Astrocyte (in vitro differentiated cells and primary cell): ENCODE results near the gene NTM. TPM values are rescaled to one million over a fixed set of nuclear protein-coding genes. Genes with fewer than 3 reads are reported as not detected.

Experiments used
- DNase-seq: peaks from one replicate; pipeline ENCODE4 v3.0.0-alpha.2; 2010; ENCODE audit warnings: low read depth
- FAIRE-seq: peaks from 2 replicates; lab custom pipeline; 2011; peaks lifted over from hg19 to GRCh38; lab: Jason Lieb, UNC
- H2AFZ ChIP-seq: 2 replicates; pipeline ENCODE4 v1.6.0; 2012; ENCODE audit warnings: low read depth, low read length, inconsistent platforms
- H3K27ac ChIP-seq: 2 replicates; pipeline ENCODE4 v1.5.1; 2011; ENCODE audit warnings: low read depth, low read length, inconsistent platforms
- H3K27me3 ChIP-seq: 2 replicates; pipeline ENCODE4 v1.6.0; 2011; ENCODE audit warnings: low read length, inconsistent platforms; ENCODE audit not compliant: insufficient read depth
- H3K36me3 ChIP-seq: 2 replicates; pipeline ENCODE4 v1.5.1; 2011; ENCODE audit warnings: low read length, inconsistent platforms; ENCODE audit not compliant: insufficient read depth
- H3K4me1 ChIP-seq: 2 replicates; pipeline ENCODE4 v1.5.1; 2011; ENCODE audit warnings: low read length, inconsistent platforms; ENCODE audit not compliant: insufficient read depth
- H3K4me2 ChIP-seq: 2 replicates; pipeline ENCODE4 v1.6.0; 2012; ENCODE audit warnings: low read length, inconsistent platforms
- H3K4me3 ChIP-seq: 2 replicates; pipeline ENCODE4 v1.5.1; 2011; ENCODE audit warnings: low read depth, mild to moderate bottlenecking, low read length, inconsistent platforms; ENCODE audit not compliant: insufficient read depth
- H3K79me2 ChIP-seq: 2 replicates; pipeline ENCODE4 v1.6.0; 2012; ENCODE audit warnings: mild to moderate bottlenecking, low read length, inconsistent platforms; ENCODE audit not compliant: insufficient read depth
- H3K9ac ChIP-seq: 2 replicates; pipeline ENCODE4 v1.6.0; 2012; ENCODE audit warnings: mild to moderate bottlenecking, low read length, inconsistent platforms
- H3K9me3 ChIP-seq: 2 replicates; pipeline ENCODE4 v1.5.1; 2012; ENCODE audit warnings: low read depth, mild to moderate bottlenecking, low read length, inconsistent platforms; ENCODE audit not compliant: insufficient read depth
- H4K20me1 ChIP-seq: 2 replicates; pipeline ENCODE4 v1.6.0; 2012; ENCODE audit warnings: low read length, inconsistent platforms; ENCODE audit not compliant: insufficient read depth
- H3K27ac Mint-ChIP-seq: one replicate; pipeline ENCODE4 v1.8.0; 2021; ENCODE audit warnings: mild to moderate bottlenecking, mixed read lengths; ENCODE audit not compliant: unreplicated experiment
- H3K27me3 Mint-ChIP-seq: one replicate; pipeline ENCODE4 v1.8.0; 2021; ENCODE audit warnings: low read depth, mixed read lengths; ENCODE audit not compliant: unreplicated experiment
- H3K36me3 Mint-ChIP-seq: one replicate; pipeline ENCODE4 v1.8.0; 2021; ENCODE audit warnings: low read depth, mixed read lengths; ENCODE audit not compliant: unreplicated experiment
- H3K4me1 Mint-ChIP-seq: one replicate; pipeline ENCODE4 v1.8.0; 2021; ENCODE audit warnings: low read depth, mixed read lengths; ENCODE audit not compliant: unreplicated experiment
- H3K4me3 Mint-ChIP-seq: one replicate; pipeline ENCODE4 v1.8.0; 2021; ENCODE audit warnings: mild to moderate bottlenecking, moderate library complexity, mixed read lengths; ENCODE audit not compliant: unreplicated experiment
- H3K9me3 Mint-ChIP-seq: one replicate; pipeline ENCODE4 v1.8.0; 2021; ENCODE audit warnings: mild to moderate bottlenecking, mixed read lengths; ENCODE audit not compliant: unreplicated experiment
- EZH2 ChIP-seq: IDR thresholded peaks from 2 replicates; pipeline ENCODE4 v1.6.1; 2012; ENCODE audit warnings: mild to moderate bottlenecking, low read length, inconsistent platforms; ENCODE audit not compliant: insufficient read depth
- total RNA-seq: library from RNA; stranded (reverse); gene quantifications from 2 replicates; pipeline ENCODE4 v1.2.1, GENCODE V29; 2021
- TF ChIP-seq, protein P1 (sequence below): IDR thresholded peaks from 2 replicates; pipeline ENCODE4 v1.5.1; 2011; ENCODE audit warnings: low read depth, mild to moderate bottlenecking, inconsistent platforms, low read length, moderate library complexity; ENCODE audit not compliant: insufficient read depth

Gene NTM
- total RNA-seq, 1 donor from 2014 or later, result 98.2 TPM

DNA sequence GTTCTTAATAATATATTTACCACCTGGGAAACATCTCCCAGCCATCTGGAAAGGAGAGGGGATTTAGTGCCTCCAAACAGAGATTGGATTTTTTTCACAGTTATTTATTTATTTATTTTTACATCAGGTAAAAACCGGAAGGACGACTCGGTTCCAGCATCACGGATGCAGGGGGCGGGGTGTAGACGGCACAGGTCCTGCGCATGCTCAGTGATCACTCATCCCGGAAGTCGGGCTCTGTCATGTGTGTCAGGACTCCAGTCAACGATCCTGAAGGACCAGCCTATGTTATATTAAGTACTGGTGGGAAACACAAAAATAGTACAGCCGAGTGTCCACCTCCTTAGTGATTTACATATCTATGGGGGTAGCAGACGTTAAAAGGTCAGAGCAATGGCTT, 467.6 kb downstream of the NTM start:
- H2AFZ ChIP-seq, result no peak overlapping the region
- no peak overlapping the region for H3K4me2 ChIP-seq
- no peak for TF ChIP-seq EZH2
- TF ChIP-seq, protein P1, sequence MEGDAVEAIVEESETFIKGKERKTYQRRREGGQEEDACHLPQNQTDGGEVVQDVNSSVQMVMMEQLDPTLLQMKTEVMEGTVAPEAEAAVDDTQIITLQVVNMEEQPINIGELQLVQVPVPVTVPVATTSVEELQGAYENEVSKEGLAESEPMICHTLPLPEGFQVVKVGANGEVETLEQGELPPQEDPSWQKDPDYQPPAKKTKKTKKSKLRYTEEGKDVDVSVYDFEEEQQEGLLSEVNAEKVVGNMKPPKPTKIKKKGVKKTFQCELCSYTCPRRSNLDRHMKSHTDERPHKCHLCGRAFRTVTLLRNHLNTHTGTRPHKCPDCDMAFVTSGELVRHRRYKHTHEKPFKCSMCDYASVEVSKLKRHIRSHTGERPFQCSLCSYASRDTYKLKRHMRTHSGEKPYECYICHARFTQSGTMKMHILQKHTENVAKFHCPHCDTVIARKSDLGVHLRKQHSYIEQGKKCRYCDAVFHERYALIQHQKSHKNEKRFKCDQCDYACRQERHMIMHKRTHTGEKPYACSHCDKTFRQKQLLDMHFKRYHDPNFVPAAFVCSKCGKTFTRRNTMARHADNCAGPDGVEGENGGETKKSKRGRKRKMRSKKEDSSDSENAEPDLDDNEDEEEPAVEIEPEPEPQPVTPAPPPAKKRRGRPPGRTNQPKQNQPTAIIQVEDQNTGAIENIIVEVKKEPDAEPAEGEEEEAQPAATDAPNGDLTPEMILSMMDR, result no peak
- H3K4me1 ChIP-seq, result no peaks in the 10 kb centered on the region
- H3K79me2 ChIP-seq, result no peaks in the 10 kb centered on the region
- no peak for FAIRE-seq
- Mint-ChIP-seq H3K36me3 (no peaks in the 10 kb centered on the region), H3K9me3 (no peaks in the 10 kb centered on the region), H3K27ac (no peak overlapping the region), H3K4me3 (no peak overlapping the region), H3K27me3 (peaks cover 7% of the 10 kb centered on the region), H3K4me1 (peaks cover 1% of the 10 kb centered on the region)
- no peaks in the 10 kb centered on the region for H4K20me1 ChIP-seq
- H3K9ac ChIP-seq, result no peak overlapping the region
- no peak overlapping the region for H3K27ac ChIP-seq
- H3K27me3 ChIP-seq, result no peaks in the 10 kb centered on the region
- DNase-seq, result no peak
- H3K36me3 ChIP-seq, result no peaks in the 10 kb centered on the region
- H3K4me3 ChIP-seq, result no peak overlapping the region
- H3K9me3 ChIP-seq, result no peaks in the 10 kb centered on the region

DNA sequence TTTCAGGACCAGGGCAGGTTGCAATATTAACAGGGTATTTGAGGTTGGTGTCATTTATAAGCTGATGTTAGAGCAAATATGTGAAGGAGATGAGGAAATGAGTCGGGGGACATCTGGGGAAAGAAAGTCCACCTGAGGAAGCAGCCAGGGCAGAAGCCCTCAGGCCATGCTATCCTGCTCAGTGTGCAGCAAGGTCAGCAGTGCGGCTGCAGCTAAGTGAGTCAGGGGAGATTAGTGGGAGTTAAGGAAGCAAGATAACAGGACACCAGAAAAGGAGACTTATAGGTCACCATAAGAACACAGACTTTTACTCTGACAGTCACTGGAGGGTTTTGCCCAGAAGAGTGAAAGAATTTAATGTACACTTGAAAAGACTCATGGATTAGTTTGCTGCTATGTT, 468.9 kb downstream of the NTM start:
- no peak overlapping the region for H3K4me3 Mint-ChIP-seq
- Histone ChIP-seq H4K20me1 (no peaks in the 10 kb centered on the region), H3K27me3 (no peaks in the 10 kb centered on the region), H3K27ac (no peak overlapping the region), H3K36me3 (no peaks in the 10 kb centered on the region), H3K4me3 (no peak overlapping the region), H3K79me2 (no peaks in the 10 kb centered on the region), H3K9me3 (no peaks in the 10 kb centered on the region), H3K4me1 (no peaks in the 10 kb centered on the region), H3K4me2 (no peak overlapping the region), H2AFZ (no peak overlapping the region), H3K9ac (no peak overlapping the region)
- DNase-seq (no peak), FAIRE-seq (no peak)
- H3K36me3 Mint-ChIP-seq, result no peaks in the 10 kb centered on the region
- H3K27ac Mint-ChIP-seq, result no peak overlapping the region
- no peaks in the 10 kb centered on the region for H3K9me3 Mint-ChIP-seq
- TF ChIP-seq EZH2, result no peak
- H3K4me1 Mint-ChIP-seq, result peaks cover 1% of the 10 kb centered on the region
- peaks cover 7% of the 10 kb centered on the region for H3K27me3 Mint-ChIP-seq

DNA sequence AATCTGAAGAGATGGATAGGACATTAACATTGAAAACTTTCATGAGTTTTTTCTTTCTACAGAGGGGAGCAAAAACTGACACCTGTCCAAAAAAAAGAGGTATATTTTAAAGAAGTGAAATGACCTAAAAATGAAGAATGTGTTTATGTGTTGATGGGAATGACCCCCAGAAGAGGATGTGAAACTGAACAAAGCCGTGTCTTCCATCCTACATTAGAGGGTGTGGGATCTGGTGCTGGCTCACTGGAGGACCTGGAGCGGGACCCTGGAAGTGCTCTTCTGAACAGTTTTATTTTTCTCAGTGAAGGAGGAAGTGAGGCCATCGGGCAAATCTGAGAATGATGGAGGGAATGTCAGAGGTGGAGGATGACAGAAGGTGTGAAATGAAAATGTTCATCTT, 470.1 kb downstream of the NTM start:
- Mint-ChIP-seq H3K36me3 (no peaks in the 10 kb centered on the region), H3K4me3 (no peak overlapping the region)
- FAIRE-seq, result no peak

More for the DNA sequence above, 470.1 kb downstream of the NTM start:
- H3K27ac Mint-ChIP-seq, result no peak overlapping the region
- Histone ChIP-seq H3K4me3 (no peak overlapping the region), H3K36me3 (no peaks in the 10 kb centered on the region), H3K27me3 (no peaks in the 10 kb centered on the region), H3K9ac (no peak overlapping the region), H4K20me1 (no peaks in the 10 kb centered on the region), H3K9me3 (no peaks in the 10 kb centered on the region), H3K27ac (no peak overlapping the region), H3K4me1 (no peaks in the 10 kb centered on the region), H2AFZ (no peak overlapping the region), H3K4me2 (no peak overlapping the region), H3K79me2 (no peaks in the 10 kb centered on the region)
- DNase-seq, result no peak
- no peak for TF ChIP-seq EZH2
- TF ChIP-seq, protein P1, result no peak
- H3K9me3 Mint-ChIP-seq, result no peaks in the 10 kb centered on the region
- peaks cover 7% of the 10 kb centered on the region for H3K27me3 Mint-ChIP-seq
- H3K4me1 Mint-ChIP-seq, result peaks cover 1% of the 10 kb centered on the region
